Measurements from ENCODE around the gene EGFL6.

Gene EGFL6

GRCh38 chrX:13552892-13553291 lies 16.5 kb upstream of the EGFL6 start:
- Histone ChIP-seq H3K4me1 (ENCODE audit: control insufficient read depth, low read length) (no peaks in the 10 kb centered on the region), H3K4me2 (ENCODE audit: low read length) (no peak overlapping the region), H3K9me3 (ENCODE audit: control insufficient read depth, insufficient read depth, low read length) (no peaks in the 10 kb centered on the region), H3F3A (ENCODE audit: control insufficient read depth, insufficient read depth) (no peaks in the 10 kb centered on the region), H3K27me3 (ENCODE audit: control insufficient read depth, low read length) (0 out of 2 replicates have a peak, but pooled peaks cover 2% of the 10 kb centered on the region), H3K36me3 (ENCODE audit: control insufficient read depth, low read length) (no peaks in the 10 kb centered on the region), H3K79me2 (ENCODE audit: control insufficient read depth, low read length) (no peaks in the 10 kb centered on the region), H4K20me1 (ENCODE audit: control insufficient read depth, insufficient read depth, low read depth, low read length) (no peaks in the 10 kb centered on the region), H3K4me3 (ENCODE audit: low read length) (no peak overlapping the region), H3K9me2 (replicated peaks; ENCODE audit: control insufficient read depth, low read length) (no peaks in the 10 kb centered on the region), H3K27ac (ENCODE audit: low read depth, low read length) (no peak overlapping the region)
- TF ChIP-seq, protein P1, sequence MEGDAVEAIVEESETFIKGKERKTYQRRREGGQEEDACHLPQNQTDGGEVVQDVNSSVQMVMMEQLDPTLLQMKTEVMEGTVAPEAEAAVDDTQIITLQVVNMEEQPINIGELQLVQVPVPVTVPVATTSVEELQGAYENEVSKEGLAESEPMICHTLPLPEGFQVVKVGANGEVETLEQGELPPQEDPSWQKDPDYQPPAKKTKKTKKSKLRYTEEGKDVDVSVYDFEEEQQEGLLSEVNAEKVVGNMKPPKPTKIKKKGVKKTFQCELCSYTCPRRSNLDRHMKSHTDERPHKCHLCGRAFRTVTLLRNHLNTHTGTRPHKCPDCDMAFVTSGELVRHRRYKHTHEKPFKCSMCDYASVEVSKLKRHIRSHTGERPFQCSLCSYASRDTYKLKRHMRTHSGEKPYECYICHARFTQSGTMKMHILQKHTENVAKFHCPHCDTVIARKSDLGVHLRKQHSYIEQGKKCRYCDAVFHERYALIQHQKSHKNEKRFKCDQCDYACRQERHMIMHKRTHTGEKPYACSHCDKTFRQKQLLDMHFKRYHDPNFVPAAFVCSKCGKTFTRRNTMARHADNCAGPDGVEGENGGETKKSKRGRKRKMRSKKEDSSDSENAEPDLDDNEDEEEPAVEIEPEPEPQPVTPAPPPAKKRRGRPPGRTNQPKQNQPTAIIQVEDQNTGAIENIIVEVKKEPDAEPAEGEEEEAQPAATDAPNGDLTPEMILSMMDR (IDR thresholded peaks at IDR 0.05; ENCODE audit: low read depth, low read length, poor library complexity, severe bottlenecking): no peak
- TF ChIP-seq EZH2phosphoT487 (IDR thresholded peaks at IDR 0.05; ENCODE audit: borderline replicate concordance, low read length): no peak

- no peak for TF ChIP-seq EZH2phosphoT487 (IDR thresholded peaks at IDR 0.05; ENCODE audit: borderline replicate concordance, low read length)
- TF ChIP-seq, protein P1 (IDR thresholded peaks at IDR 0.05; ENCODE audit: low read depth, low read length, poor library complexity, severe bottlenecking): no peak
- Histone ChIP-seq H3K27me3 (ENCODE audit: control insufficient read depth, low read length) (no peaks in the 10 kb centered on the region), H3K4me2 (ENCODE audit: low read length) (no peak overlapping the region), H3K4me3 (ENCODE audit: low read length) (no peak overlapping the region), H3F3A (ENCODE audit: control insufficient read depth, insufficient read depth) (no peaks in the 10 kb centered on the region), H3K9me2 (replicated peaks; ENCODE audit: control insufficient read depth, low read length) (no peaks in the 10 kb centered on the region), H3K36me3 (ENCODE audit: control insufficient read depth, low read length) (no peaks in the 10 kb centered on the region), H3K27ac (ENCODE audit: low read depth, low read length) (no peak overlapping the region), H4K20me1 (ENCODE audit: control insufficient read depth, insufficient read depth, low read depth, low read length) (no peaks in the 10 kb centered on the region), H3K79me2 (ENCODE audit: control insufficient read depth, low read length) (no peaks in the 10 kb centered on the region), H3K4me1 (ENCODE audit: control insufficient read depth, low read length) (no peaks in the 10 kb centered on the region), H3K9me3 (ENCODE audit: control insufficient read depth, insufficient read depth, low read length) (no peaks in the 10 kb centered on the region)
Measured at GRCh38 chrX:13565511-13565910, 3.9 kb upstream of the EGFL6 start.

DNA sequence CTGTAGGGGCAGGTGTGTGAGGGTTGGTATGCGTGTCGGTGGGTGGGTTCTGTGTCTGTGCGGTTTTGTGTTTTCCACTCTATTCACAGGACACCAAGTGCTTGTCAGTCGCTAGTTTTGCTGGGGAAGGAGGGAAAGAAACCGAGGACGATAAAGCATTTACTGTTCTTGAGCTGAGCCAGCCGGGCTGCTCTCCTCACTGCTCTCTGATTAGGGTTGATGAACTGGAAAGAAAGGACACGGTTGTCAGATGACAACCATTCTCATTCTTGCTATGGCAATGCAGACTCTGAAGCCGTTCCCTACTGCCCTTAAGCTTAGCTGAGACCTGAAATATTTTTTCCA lies 832 bp downstream of the EGFL6 start:
- H3F3A ChIP-seq (ENCODE audit: control insufficient read depth, insufficient read depth): no peaks in the 10 kb centered on the region
- H3K27ac ChIP-seq (ENCODE audit: low read depth, low read length): no peak overlapping the region
- no peaks in the 10 kb centered on the region for H4K20me1 ChIP-seq (ENCODE audit: control insufficient read depth, insufficient read depth, low read depth, low read length)
- no peaks in the 10 kb centered on the region for H3K9me3 ChIP-seq (ENCODE audit: control insufficient read depth, insufficient read depth, low read length)
- H3K9me2 ChIP-seq (replicated peaks; ENCODE audit: control insufficient read depth, low read length): no peaks in the 10 kb centered on the region
- no peaks in the 10 kb centered on the region for H3K4me1 ChIP-seq (ENCODE audit: control insufficient read depth, low read length)
- no peak overlapping the region for H3K4me3 ChIP-seq (ENCODE audit: low read length)
- TF ChIP-seq, protein P1 (IDR thresholded peaks at IDR 0.05; ENCODE audit: low read depth, low read length, poor library complexity, severe bottlenecking): no peak
- no peak for TF ChIP-seq EZH2phosphoT487 (IDR thresholded peaks at IDR 0.05; ENCODE audit: borderline replicate concordance, low read length)
- H3K36me3 ChIP-seq (ENCODE audit: control insufficient read depth, low read length): no peaks in the 10 kb centered on the region
- no peaks in the 10 kb centered on the region for H3K27me3 ChIP-seq (ENCODE audit: control insufficient read depth, low read length)
- no peaks in the 10 kb centered on the region for H3K79me2 ChIP-seq (ENCODE audit: control insufficient read depth, low read length)
- no peak overlapping the region for H3K4me2 ChIP-seq (ENCODE audit: low read length)

DNA sequence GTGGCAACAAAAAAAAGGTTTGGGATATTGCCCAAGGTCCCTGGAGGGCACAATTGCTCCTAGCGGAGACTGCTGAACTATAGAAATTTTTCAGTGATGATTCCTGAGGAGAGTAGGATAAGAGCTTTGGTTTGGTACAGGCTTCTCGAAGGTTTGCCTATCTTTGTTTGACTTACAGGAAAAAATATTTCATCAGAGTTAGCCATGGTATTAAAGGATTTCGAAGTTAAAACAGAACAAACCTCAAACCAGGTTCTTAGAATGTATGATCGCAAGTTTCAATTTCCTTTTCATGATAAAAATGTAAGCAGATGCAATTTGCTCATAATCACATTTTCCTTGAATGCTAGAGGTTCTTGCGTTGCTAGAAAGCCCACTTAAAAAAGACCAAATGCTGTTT lies 1.7 kb downstream of the EGFL6 start:
- H4K20me1 ChIP-seq (ENCODE audit: control insufficient read depth, insufficient read depth, low read depth, low read length): no peaks in the 10 kb centered on the region
- no peak overlapping the region for H3K27ac ChIP-seq (ENCODE audit: low read depth, low read length)
- no peaks in the 10 kb centered on the region for H3K9me3 ChIP-seq (ENCODE audit: control insufficient read depth, insufficient read depth, low read length)
- no peaks in the 10 kb centered on the region for H3F3A ChIP-seq (ENCODE audit: control insufficient read depth, insufficient read depth)
- no peaks in the 10 kb centered on the region for H3K36me3 ChIP-seq (ENCODE audit: control insufficient read depth, low read length)
- H3K4me1 ChIP-seq (ENCODE audit: control insufficient read depth, low read length): no peaks in the 10 kb centered on the region
- H3K79me2 ChIP-seq (ENCODE audit: control insufficient read depth, low read length): no peaks in the 10 kb centered on the region
- H3K9me2 ChIP-seq (replicated peaks; ENCODE audit: control insufficient read depth, low read length): no peaks in the 10 kb centered on the region
- H3K4me3 ChIP-seq (ENCODE audit: low read length): no peak overlapping the region
- no peaks in the 10 kb centered on the region for H3K27me3 ChIP-seq (ENCODE audit: control insufficient read depth, low read length)
- TF ChIP-seq, protein P1 (IDR thresholded peaks at IDR 0.05; ENCODE audit: low read depth, low read length, poor library complexity, severe bottlenecking): no peak
- TF ChIP-seq EZH2phosphoT487 (IDR thresholded peaks at IDR 0.05; ENCODE audit: borderline replicate concordance, low read length): no peak
- H3K4me2 ChIP-seq (ENCODE audit: low read length): no peak overlapping the region

Data from DOHH2 (cell line).